ENCODE results near the gene LTBP2.

DNA sequence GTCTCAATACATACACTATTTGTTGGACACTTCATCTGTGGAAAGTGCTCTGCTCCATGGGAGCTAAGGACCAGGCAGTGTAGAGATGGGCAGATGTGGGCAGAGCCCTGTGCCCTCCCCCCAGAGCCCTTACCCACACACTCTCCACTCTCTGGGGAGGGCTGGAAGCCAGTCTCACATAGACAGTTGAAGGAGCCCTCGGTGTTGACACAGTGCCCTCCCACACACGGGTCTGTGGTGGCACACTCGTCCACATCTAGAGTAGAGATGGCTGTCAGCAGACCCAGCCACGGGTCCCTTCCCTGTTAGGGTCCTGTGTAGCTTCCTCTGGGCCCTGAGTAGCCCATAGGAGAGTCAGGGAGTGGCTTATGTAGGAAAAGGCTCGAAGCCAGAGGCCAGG is 104.2 kb downstream of the LTBP2 start:
- TF ChIP-seq KLF16 (CRISPR knock-in tag; IDR thresholded peaks at IDR 0.05), result no peak
- no peak for TF ChIP-seq SP4 (CRISPR knock-in tag; IDR thresholded peaks at IDR 0.05)
- TF ChIP-seq MATR3 (CRISPR knock-in tag; IDR thresholded peaks at IDR 0.05), result no peak
- no peak for TF ChIP-seq ETV6 (CRISPR knock-in tag; conservative IDR thresholded peaks at IDR 0.05)
- no peak for TF ChIP-seq SAFB2 (CRISPR knock-in tag; IDR thresholded peaks at IDR 0.05; ENCODE audit: borderline replicate concordance, low read depth)

Data from HepG2 (cell line).